OCI-M2 (cell line): ENCODE results near the gene TSKS.

ENCODE experiments used
- DNase-seq: peaks from one replicate; lab custom pipeline; 2025; ENCODE audit not compliant: unreplicated experiment; lab: John Stamatoyannopoulos, UW

TSKS gene

DNA sequence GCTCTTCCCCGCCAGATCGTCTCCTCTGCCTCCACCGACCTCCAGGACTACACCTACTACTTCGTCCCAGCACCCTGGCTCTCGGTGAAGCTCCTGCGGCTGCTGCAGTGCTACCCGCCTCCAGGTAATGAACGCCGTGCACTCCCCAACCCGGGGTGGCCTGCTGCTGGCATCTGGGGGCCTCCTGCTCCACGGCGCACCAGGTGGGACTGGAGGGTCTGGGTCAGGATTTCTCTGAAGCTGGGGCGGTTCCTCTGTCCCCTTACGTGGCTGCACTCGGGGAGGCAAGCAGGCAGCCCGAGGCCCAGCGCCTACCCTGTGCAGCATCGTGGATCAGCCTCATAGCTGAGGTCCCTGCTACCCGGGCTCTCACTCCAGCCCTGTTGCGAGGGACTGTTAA lies 32.5 kb upstream of the TSKS start:
- DNase-seq, result no peak

DNA sequence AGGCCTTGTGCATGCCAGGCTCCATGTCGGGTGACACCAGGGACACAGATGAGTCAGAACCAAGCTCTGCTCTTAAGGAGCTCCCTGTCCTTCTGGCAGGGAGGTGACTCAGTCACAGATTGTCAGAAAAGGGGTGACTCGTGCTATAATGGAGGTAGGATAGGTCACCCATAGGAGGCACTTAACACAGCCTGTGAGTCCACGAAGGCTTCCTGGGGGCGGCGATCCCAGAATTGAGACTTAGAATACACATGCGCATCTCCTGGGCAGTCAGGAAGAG lies 30.4 kb upstream of the TSKS start:
- DNase-seq, result no peak

DNA sequence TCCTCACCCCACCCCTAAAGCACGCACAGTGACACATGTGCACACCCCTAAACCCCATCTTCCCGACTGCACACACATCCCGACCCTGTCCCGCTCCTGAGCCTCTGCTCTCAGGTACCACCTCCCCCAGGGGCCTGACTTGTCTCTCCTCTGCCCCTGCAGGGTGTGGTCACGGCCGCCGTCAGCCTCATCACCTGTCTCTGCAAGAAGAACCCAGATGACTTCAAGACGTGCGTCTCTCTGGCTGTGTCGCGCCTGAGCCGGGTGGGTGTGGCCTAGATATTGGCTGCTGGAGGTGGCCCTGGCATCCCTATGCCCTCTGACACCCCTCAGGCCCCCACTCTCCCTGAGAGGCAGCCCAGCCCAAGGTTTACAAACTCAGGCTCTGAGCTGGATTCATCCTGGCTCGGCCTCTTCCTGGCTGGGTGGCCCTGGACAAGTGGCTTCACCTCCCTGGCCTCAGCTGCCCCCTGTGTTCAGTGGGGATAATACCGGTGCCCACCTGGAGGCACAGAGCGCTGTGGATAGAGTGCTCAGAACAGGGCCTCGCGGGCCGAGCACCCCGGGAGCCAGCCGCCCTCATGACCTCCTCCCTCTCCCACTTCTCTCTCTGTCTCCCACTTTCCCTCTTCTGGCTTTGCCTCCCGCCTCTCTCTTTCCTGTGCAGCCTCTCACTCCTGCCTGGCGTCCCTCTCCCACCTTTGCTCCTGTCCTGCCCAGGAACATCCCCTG lies 29.9 kb upstream of the TSKS start:
- DNase-seq, result no peak

DNA sequence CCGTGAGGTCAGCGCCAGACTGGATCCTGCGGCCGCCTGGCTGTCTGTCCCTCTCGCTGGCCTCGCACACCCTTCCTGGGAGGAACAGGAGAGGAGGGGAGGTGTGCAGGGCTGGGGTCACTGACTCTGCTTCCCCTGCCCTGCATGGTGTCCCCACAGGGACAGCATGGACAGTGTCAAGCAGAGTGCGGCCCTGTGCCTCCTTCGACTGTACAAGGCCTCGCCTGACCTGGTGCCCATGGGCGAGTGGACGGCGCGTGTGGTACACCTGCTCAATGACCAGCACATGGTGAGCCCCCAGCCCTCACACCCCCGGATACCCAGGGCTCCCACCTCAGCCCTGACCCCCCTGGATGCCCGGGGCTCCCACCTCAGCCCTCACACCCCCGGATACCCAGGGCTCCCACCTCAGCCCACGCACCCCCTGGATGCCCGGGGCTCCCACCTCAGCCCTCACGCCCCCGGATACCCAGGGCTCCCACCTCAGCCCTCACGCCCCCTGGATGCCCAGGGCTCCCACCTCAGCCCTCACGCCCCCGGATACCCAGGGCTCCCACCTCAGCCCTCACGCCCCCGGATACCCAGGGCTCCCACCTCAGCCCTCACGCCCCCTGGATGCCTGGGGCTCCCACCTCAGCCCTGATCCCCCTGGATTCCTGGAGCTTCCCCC lies 28.8 kb upstream of the TSKS start:
- DNase-seq, result no peak

DNA sequence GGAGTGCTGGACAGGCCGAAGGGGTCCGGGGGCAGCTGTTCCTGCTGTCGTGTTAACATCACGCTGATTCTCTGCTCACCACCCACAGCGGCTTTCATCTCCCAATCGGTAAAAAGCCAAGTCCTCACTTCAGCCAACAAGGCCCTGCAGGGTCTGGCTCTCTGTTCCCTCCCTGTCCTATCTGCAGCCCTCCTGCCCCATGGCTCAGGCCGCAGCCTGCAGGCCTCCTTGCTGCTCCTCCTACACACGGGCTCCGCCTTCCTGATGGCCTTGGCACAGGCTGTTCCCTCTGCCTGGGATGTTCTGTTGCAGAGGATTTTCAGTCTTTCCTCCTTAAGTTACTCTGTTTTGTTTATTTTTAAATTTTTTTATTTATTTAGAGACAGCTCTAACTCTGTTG lies 27.8 kb upstream of the TSKS start:
- DNase-seq, result no peak

DNA sequence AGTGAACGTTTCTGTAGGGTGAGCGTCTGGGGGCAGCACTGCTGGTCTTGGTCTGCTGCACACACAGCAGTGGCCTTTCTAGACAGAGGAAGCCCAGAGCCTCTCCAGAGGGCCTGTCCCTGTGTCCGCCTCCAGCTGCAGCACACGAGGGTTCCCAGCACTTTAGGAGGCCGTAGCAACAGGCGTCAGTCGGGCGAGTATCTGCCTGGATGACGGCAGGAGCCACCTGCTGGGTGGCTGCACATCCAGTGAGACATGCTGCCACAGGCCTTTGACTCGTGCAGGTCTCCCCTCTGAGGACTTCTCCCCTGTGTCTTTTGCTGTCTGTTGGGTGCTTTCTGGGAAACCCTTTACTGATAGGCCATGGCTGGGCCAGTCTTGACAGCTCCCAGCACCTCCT lies 25.8 kb upstream of the TSKS start:
- DNase-seq, result no peak

DNA sequence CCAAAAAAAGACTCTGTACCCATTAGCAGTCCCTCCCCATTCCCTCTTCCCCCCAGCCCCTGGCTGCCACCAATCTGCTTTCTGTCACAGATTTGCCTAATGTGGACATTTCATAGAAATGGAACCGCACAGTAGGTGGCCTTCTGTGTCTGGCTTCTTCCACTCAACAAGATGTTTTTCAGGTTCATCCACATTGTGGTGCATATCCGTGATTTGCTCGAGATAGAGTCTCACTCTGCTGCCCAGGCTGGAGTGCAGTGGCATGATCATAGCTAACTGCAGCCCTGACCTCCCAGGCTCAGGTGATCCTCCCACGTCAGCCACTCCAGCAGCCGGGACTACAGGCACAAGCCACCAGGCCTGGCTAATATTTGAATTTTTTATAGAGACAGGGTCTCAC lies 24.6 kb upstream of the TSKS start:
- no peak for DNase-seq

DNA sequence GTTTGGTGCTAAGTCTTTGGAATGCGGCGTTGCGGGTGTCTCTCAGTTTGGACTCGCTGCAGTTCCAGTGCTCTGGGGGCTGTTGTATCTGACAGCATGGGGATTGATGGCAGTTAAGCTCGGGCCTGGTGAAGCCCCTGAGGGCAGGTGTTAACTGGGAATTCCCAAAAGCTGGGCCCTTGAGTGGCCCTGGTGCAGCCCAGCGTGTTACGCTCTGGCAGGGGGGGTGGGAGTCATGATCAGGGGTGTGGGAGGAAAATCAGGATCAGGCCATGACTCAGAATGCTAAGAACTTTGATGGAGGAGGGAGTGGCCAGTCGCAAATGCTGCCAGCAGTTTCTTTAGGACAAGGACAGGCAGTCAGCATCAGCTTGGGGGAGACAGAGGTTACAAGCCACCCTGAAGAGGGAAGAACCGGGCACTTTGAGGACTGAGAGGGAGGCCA lies 23.3 kb upstream of the TSKS start:
- no peak for DNase-seq

DNA sequence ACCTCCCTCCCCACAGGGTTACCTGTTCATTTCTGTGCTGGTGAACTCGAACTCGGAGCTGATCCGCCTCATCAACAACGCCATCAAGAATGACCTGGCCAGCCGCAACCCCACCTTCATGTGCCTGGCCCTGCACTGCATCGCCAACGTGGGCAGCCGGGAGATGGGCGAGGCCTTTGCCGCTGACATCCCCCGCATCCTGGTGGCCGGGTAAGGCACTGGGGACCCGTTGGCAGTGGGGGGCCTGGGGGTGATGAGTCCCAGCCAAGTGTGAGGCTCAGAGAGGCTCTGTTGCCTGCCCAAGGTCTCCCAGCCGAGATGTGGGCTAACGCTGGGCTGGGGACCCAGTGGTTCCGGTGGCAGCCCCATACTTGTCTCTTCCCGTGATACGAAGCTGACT lies 19.4 kb upstream of the TSKS start:
- DNase-seq, result no peak

DNA sequence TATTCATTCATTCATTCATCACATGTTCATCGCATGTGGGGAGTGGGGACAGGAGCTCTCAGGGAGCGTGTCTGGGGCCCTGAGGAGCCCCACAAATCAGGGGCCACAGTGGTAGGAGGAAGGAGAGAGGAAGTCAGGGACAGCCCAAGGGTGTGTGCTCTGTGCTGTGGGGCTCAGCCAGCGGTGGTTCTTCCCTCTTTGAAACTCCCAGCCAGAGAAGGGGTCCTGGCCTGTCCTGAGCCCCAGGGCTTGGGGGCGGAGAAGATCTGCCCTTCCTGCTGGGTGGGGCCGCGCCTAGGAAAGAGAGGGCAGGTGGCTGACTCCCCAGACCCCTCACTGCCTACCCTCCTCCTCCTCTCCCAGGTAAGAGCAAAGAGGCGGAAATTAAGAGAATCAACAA lies 18.3 kb upstream of the TSKS start:
- DNase-seq, result no peak

DNA sequence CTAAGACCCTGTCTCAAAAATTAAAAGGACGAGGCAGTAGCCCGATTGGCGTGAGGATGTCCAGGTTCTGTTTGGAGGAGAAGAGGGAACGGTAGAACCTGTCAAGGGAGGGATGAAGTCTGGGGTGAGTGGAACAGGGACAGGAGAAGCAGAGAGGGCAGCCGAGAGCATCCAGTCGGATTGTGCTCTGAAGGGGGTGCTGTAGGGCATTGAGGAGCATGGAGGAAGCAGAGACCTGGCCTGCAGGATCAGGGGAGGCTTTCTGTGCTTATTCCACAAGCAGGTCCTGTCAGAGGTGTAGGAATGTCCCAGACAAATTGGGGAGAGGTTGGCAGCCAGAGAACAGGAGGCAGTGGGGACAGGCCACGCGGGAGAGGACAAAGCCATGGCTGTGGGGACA lies 17.8 kb upstream of the TSKS start:
- DNase-seq, result no peak

DNA sequence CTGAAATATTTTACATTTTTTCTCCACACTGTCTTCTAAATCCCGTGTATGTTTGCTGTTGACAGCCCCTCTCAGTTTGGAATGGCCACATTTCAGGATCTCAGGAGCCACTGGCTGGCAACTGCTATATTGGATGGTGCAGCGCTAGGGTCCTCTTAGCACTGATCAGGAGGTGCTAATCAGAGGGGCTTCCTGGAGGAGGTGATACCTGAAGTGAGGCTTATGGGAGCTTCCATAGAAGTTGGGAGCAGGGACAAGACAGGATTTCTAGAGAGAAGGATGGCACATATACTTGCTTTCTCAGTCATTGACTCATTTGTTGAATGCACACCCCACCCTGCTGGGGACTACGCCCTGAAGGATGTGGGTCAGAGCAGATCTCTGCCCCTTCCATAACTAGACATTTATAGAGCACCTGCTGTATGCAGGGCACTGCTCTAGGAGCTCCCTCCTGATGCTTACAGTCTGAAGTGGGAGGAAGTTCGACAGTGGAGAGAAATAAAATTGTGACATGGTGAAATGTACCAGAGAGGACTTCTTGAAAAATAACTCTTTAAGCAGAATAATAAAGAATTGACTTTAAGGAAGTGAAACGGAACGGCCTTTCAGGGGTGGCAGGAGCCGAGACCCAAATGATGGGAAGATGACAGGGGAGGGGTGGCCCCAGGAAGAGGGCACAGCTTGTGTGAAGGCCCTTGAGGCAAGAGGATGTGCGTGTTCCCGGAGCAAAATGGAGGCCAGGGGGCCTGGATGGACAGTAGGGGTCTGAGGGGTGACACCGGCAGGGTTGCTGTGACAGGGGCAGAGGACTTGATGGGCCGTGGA lies 16.8 kb upstream of the TSKS start:
- DNase-seq, result no peak

DNA sequence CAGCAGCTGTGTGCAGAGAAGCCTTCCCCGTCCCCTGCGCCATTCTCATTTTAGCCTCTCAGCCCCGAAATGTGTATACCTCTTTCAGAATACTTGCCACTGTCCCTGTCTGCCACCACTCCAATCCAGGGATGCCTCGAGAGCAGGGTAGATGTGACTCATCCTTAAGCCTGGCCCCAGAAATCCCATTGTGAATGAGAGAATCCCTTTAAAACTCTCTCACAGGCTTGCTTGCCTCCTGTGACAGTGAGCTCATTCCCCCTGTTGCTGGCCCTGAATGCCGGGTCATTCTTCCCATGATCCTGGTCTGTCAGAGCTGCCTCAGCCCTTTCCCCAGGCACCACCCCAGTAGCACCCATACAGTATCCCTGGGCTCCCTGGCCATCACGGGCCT lies 13.3 kb upstream of the TSKS start:
- no peak for DNase-seq

DNA sequence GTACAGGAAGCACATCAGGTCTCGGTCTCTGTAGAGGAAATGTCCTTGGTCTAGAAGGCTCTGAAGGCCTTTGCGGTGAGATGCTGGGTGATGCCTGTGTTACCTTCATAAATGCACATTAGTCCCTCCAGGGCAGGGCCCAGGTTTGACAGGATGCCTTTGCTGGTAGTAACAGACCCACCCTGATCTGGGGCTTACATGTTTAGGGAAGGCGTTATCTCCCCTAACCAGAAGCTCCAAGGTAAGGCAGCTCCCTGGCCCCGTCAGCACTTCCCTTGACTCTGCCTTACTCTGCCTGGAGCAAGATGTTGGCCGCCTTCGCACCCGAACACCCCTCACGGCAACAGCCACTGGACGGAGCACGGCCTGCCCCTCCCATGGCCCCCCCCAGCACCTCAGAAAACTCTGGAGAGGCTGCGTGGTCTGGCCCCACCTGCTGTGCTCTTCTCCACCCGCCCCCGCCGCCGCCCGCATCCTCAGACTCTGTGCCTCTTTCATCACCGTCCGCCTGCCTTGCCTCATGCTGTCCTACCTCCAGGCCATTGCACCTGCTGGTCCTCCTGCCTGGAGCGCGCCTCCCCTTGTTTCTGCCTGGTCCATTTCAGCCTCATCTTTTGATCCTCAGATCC lies 12.8 kb upstream of the TSKS start:
- no peak for DNase-seq

DNA sequence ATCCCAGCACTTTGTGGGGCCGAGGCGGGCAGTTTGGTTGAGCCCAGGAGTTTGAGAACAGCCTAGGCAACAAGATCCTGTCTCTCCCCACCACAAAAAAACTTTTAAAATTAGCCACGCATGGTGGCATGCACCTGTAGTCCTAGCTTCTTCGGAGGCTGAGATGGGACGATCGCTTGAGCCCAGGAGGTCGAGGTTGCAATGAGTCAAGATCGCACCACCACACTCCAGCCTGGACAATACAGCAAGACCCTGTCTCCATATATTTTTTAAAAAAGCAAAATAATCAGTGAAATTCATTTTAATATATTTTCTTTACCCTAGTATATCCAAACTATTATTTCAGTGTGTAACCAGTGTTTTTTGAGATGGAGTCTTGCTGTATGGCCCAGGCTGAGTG lies 11.9 kb upstream of the TSKS start:
- DNase-seq, result no peak

DNA sequence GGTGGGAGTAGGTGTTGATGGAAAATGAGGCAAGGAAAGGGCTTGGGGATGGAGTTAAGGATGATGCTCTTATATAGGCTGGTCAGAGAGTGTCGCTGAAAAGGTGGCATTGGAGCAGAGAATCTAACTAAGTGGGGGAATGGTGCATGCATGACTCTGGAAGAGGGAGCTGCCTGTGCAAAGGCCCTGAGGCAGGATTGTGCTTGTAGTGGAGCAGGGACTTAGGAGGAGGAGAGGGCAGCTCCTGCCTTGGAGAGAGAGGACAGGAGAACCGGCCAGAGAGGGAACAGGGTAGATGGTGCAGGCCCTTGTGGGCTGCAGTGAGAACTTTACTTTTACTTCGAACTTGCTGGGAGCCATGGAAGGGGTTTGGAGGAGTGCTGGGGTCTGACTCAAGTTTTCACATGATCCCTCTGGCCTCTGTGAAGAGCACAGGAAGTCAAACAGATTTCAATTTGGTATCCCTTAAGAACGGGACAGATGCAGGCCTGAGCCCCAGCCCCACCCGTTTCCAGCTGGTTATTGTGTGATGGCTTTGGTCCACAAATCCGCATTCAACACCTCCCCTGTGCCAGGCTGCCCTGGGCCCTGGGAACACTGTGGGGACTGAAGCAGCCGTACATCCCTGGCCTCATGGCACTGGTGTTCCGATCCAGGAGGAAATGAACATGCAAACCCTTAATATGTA lies 10.7 kb upstream of the TSKS start:
- no peak for DNase-seq

DNA sequence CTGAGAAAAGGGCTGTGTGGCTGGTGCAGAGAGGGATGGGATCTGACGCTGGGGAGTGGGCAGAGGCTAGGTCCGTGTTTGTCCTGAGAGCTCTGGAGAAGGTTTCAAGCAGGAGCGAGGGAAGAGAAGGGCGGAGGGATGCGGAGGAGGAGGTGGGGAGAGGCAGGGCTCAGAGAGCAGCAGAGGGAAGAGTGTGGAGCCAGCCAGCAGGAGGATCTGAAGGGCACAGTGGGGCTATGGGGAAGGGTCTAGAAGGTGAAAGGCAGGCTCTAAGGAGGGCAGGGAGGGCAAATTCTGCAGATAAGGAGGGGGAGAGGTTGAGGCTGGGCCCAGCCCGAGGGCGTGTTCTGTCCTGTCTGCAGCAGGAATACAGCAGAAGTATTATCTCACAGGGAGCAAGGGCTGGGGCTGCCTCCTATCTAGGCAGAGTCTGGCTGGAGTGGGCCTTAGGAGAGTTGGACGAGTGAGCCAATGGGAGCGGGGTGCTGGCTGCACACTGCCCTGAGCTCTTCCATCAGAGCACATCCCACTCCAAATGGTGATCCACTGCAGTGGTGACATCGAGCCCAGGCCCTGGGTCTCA lies 9.8 kb upstream of the TSKS start:
- no peak for DNase-seq

DNA sequence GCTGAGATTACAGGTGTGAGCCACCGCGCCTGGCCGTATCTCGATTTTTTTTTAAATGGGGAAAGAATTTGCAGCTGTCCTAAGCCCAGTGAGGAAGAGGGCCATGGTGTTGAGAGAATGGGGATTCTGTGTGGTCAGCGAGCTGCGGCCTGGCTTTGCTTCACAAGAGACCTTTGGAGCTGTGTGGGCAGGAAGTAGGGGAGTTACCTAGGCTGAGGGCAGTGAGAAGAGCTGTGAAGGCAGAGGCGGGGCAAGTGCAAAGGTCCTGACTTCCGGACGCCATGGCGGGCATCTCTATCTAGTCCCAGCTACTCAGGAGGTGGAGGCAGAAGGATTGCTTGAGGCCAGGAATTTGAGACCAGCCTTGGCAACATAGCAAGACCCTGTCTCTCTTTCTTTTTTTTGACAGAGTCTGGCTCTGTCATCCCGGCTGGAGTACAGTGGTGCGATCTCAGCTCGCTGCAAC lies 8.6 kb upstream of the TSKS start:
- no peak for DNase-seq

DNA sequence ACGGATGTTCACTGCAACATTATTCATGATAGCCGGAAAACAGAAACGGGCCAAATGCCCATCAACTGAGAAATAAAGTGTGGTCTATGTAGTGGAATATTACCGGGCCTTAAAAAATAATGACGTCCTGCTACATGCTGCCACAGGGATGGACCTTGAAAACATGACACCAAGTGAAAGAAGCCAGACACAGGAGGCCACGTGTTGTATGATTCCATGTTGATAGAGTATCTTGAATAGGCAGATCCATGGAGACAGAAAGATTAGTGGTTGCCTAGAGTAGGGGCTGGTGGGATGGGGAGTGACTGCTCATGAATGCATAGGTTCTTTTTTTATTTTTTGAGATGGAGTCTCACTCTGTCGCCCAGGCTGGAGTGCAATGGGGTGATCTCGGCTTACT lies 7.4 kb upstream of the TSKS start:
- no peak for DNase-seq

DNA sequence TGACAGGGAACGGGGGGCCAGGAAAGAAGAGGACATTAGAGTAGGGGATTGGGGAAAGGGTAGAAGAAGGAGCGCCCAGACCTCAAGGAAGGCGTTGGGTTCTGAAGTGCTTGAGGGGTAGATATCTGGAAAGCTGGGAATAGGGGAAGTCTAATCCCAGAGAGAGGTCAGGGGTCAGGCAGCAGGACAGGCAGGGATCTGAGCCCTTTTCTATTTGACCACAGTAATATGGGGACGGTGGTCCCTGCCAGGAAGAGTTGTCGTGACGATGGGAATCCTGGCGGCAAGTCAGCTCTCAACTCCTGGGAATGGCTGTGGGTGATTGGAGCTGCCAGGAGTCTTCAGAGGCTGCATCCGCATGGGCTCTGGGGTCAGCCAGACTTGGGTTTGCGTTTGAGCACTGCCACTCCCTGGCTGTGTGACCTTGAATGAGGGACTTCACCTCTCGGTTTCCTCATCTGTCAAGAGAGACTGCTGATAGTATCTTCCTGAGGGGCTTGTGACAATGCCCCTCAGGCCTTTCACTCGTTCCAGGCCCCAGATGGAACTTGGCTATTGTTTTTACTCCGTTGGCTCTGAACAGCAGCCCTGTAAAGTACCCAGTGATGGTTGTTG lies 5.0 kb upstream of the TSKS start:
- DNase-seq, result no peak
